H1 (cell line): Measurements from ENCODE around the gene SANBR. TPM values are rescaled to one million over a fixed set of nuclear protein-coding genes. Genes with fewer than 3 reads are reported as not detected.

Source experiments
- CTCF ChIA-PET: fragments of 300-600 bp; sonication (Branson Sonifier 250); formaldehyde crosslinking; loops from one replicate; lab custom pipeline; 2021; ENCODE audit not compliant: partially characterized antibody; lab: Charles Lee
- POLR2A ChIA-PET: fragments of 300-600 bp; sonication (Branson Sonifier 250); formaldehyde crosslinking; loops from one replicate; lab custom pipeline; 2021; ENCODE audit warnings: inconsistent platforms; ENCODE audit not compliant: partially characterized antibody; lab: Charles Lee
- DNase-seq, 2 experiments: peaks; one replicate each; pipeline versions ENCODE4 v3.0.0 to v3.0.0-alpha.2; 2010 to 2022; ENCODE audit warnings: low spot score in 2 of 2, low read depth in 1 of 2, mixed read lengths in 1 of 2
- FAIRE-seq: peaks from 2 replicates; lab custom pipeline; 2011; peaks lifted over from hg19 to GRCh38; lab: Jason Lieb, UNC
- H2AFZ ChIP-seq: 2 replicates; pipeline ENCODE4 v1.8.1; 2012; ENCODE audit warnings: low read length, inconsistent platforms
- H2AK5ac ChIP-seq: 2 replicates; pipeline ENCODE4 v1.6.1; 2013; ENCODE audit warnings: low read depth, low read length
- H2BK120ac ChIP-seq: replicated peaks from 2 replicates; pipeline ENCODE3; 2013; ENCODE audit warnings: low read depth, low read length, inconsistent platforms
- H2BK12ac ChIP-seq: 2 replicates; pipeline ENCODE4 v1.6.1; 2013; ENCODE audit warnings: low read depth, low read length
- H2BK15ac ChIP-seq: 2 replicates; pipeline ENCODE4 v1.6.1; 2013; ENCODE audit warnings: low read length
- H2BK20ac ChIP-seq: 2 replicates; pipeline ENCODE4 v1.6.1; 2013; ENCODE audit warnings: low read length
- H2BK5ac ChIP-seq: 2 replicates; pipeline ENCODE4 v1.6.1; 2013; ENCODE audit warnings: low read depth, low read length
- H3K14ac ChIP-seq: 2 replicates; pipeline ENCODE4 v1.6.1; 2013; ENCODE audit warnings: inconsistent platforms; ENCODE audit not compliant: insufficient read length
- H3K18ac ChIP-seq: 2 replicates; pipeline ENCODE4 v1.6.1; 2013; ENCODE audit warnings: low read length; ENCODE audit errors: extremely low read depth
- H3K23ac ChIP-seq: 2 replicates; pipeline ENCODE4 v1.6.1; 2013; ENCODE audit warnings: inconsistent platforms; ENCODE audit not compliant: insufficient read length
- H3K23me2 ChIP-seq: 2 replicates; pipeline ENCODE4 v1.6.1; 2013; ENCODE audit warnings: low read depth, low read length
- H3K27ac ChIP-seq: 2 replicates; pipeline ENCODE4 v1.6.1; 2011; ENCODE audit warnings: low read depth, low read length, inconsistent platforms
- H3K27me3 ChIP-seq, 4 experiments: replicated peaks in 1 of 4; 1 replicate in 1 of 4; 2 replicates in 3 of 4; pipeline versions ENCODE4 v1.6.1 to v1.8.1; 2011 to 2013; ENCODE audit warnings: low read length in 3 of 4, mild to moderate bottlenecking in 3 of 4, inconsistent platforms in 2 of 4, mixed read lengths in 2 of 4, moderate library complexity in 1 of 4; ENCODE audit not compliant: control insufficient read depth in 3 of 4, insufficient read depth in 3 of 4; ENCODE audit errors: extremely low read depth in 1 of 4
- H3K36me3 ChIP-seq, 4 experiments: 2 replicates each; pipeline versions ENCODE4 v1.6.1 to v1.8.1; 2011 to 2013; ENCODE audit warnings: mild to moderate bottlenecking in 4 of 4, low read length in 3 of 4, moderate library complexity in 2 of 4, control low read depth in 1 of 4, inconsistent platforms in 1 of 4; ENCODE audit not compliant: insufficient read depth in 4 of 4, control insufficient read depth in 2 of 4
- H3K4ac ChIP-seq: replicated peaks from 2 replicates; pipeline ENCODE3; 2013; ENCODE audit warnings: low read length, low read depth, mixed read lengths, inconsistent platforms; ENCODE audit not compliant: insufficient read length
- H3K4me1 ChIP-seq, 4 experiments: replicated peaks in 1 of 4; 1 replicate in 1 of 4; 2 replicates in 3 of 4; pipeline versions ENCODE4 v1.6.1 to v1.8.1; 2011 to 2013; ENCODE audit warnings: low read length in 3 of 4, inconsistent platforms in 2 of 4, mixed read lengths in 1 of 4; ENCODE audit not compliant: insufficient read depth in 4 of 4, control insufficient read depth in 3 of 4
- H3K4me2 ChIP-seq, 2 experiments: 2 replicates each; pipeline versions ENCODE4 v1.6.1 to v1.8.1; 2011 to 2013; ENCODE audit warnings: low read depth in 2 of 2, low read length in 2 of 2, control low read depth in 1 of 2, inconsistent platforms in 1 of 2, mild to moderate bottlenecking in 1 of 2; ENCODE audit not compliant: insufficient read depth in 1 of 2
- H3K4me3 ChIP-seq, 4 experiments: fragments of 200-600, 300-600 bp in 1 of 4; sonication (generic), shearing (Covaris generic), sonication (Bioruptor Twin) in 1 of 4; 2 replicates each; pipeline versions ENCODE4 v1.5.1 to v1.8.1; 2011 to 2016; ENCODE audit warnings: low read length in 4 of 4, low read depth in 3 of 4, control low read depth in 2 of 4, inconsistent platforms in 2 of 4, mild to moderate bottlenecking in 2 of 4, mixed read lengths in 1 of 4, moderate library complexity in 1 of 4; ENCODE audit not compliant: insufficient read depth in 2 of 4; ENCODE audit errors: extremely low read depth in 1 of 4
- H3K56ac ChIP-seq: replicated peaks from 2 replicates; pipeline ENCODE3; 2013; ENCODE audit warnings: low read depth, mild to moderate bottlenecking, mixed read lengths, low read length, inconsistent platforms; ENCODE audit not compliant: insufficient read length
- H3K79me1 ChIP-seq: 2 replicates; pipeline ENCODE4 v1.6.1; 2013; ENCODE audit warnings: low read depth, low read length, control low read depth
- H3K79me2 ChIP-seq, 2 experiments: 2 replicates each; pipeline versions ENCODE4 v1.6.1 to v1.8.1; 2012 to 2013; ENCODE audit warnings: low read length in 2 of 2, mild to moderate bottlenecking in 2 of 2, inconsistent platforms in 1 of 2; ENCODE audit not compliant: insufficient read depth in 2 of 2, control insufficient read depth in 1 of 2
- H3K9ac ChIP-seq, 4 experiments: replicated peaks in 1 of 4; 1 replicate in 1 of 4; 2 replicates in 3 of 4; pipeline versions ENCODE4 v1.6.1 to v1.8.1; 2011 to 2013; ENCODE audit warnings: low read depth in 3 of 4, low read length in 3 of 4, control low read depth in 2 of 4, mild to moderate bottlenecking in 2 of 4, moderate library complexity in 2 of 4, inconsistent platforms in 1 of 4; ENCODE audit errors: extremely low read depth in 1 of 4
- H3K9me3 ChIP-seq, 2 experiments: 2 replicates each; pipeline versions ENCODE4 v1.6.1 to v1.8.1; 2012 to 2013; ENCODE audit warnings: mild to moderate bottlenecking in 2 of 2, moderate library complexity in 2 of 2, control low read depth in 1 of 2, inconsistent platforms in 1 of 2, low read depth in 1 of 2, low read length in 1 of 2, mixed read lengths in 1 of 2; ENCODE audit not compliant: insufficient read depth in 2 of 2
- H4K20me1 ChIP-seq, 2 experiments: replicated peaks in 1 of 2; 2 replicates each; pipeline versions ENCODE3 to v1.8.1; 2011 to 2013; ENCODE audit warnings: inconsistent platforms in 2 of 2, low read length in 2 of 2, mild to moderate bottlenecking in 1 of 2; ENCODE audit not compliant: insufficient read depth in 2 of 2, control insufficient read depth in 1 of 2
- H4K5ac ChIP-seq: 2 replicates; pipeline ENCODE4 v1.6.1; 2013; ENCODE audit warnings: low read length, low read depth, mixed read lengths, inconsistent platforms; ENCODE audit not compliant: insufficient read length
- H4K8ac ChIP-seq: 2 replicates; pipeline ENCODE4 v1.8.0; 2013; ENCODE audit warnings: mild to moderate bottlenecking, moderate library complexity, low read length, inconsistent platforms; ENCODE audit not compliant: insufficient read depth; ENCODE audit errors: extremely low read depth
- H4K91ac ChIP-seq: replicated peaks from 2 replicates; pipeline ENCODE3; 2013; ENCODE audit warnings: low read length, mixed read lengths, inconsistent platforms; ENCODE audit not compliant: insufficient read length
- EP300 ChIP-seq, 2 experiments: IDR thresholded peaks; 1 replicate in 1 of 2; 2 replicates in 1 of 2; pipeline ENCODE4 v1.6.1; 2011 to 2012; ENCODE audit warnings: low read depth in 2 of 2, low read length in 2 of 2, mild to moderate bottlenecking in 2 of 2, borderline replicate concordance in 1 of 2, inconsistent platforms in 1 of 2, moderate library complexity in 1 of 2
- GTF2F1 ChIP-seq: IDR thresholded peaks from 2 replicates; pipeline ENCODE4 v1.6.1; 2012; ENCODE audit warnings: low read depth, low read length, improper control_type of control experiment, borderline replicate concordance
- JUND ChIP-seq: IDR thresholded peaks from 2 replicates; pipeline ENCODE4 v1.6.1; 2011; ENCODE audit warnings: mild to moderate bottlenecking, improper control_type of control experiment, low read length
- KDM5A ChIP-seq: fragments of 200-600 bp; IDR thresholded peaks from 2 replicates; pipeline ENCODE4 v1.7.1; 2012; ENCODE audit warnings: mild to moderate bottlenecking, low read length, inconsistent platforms, mixed read lengths
- POLR2A ChIP-seq, 2 experiments: IDR thresholded peaks; 1 replicate in 1 of 2; 2 replicates in 1 of 2; pipeline ENCODE4 v1.6.1; 2011; ENCODE audit warnings: low read depth in 2 of 2, low read length in 2 of 2, mild to moderate bottlenecking in 2 of 2; ENCODE audit errors: control extremely low read depth in 1 of 2
- SAP30 ChIP-seq: fragments of 300-600 bp; sonication (generic); IDR thresholded peaks from 2 replicates; pipeline ENCODE4 v1.7.1; 2012; ENCODE audit warnings: low read length, moderate library complexity, mild to moderate bottlenecking, inconsistent platforms; ENCODE audit not compliant: insufficient read depth, insufficient replicate concordance
- YY1 ChIP-seq: IDR thresholded peaks from 2 replicates; pipeline ENCODE4 v1.6.1; 2011; ENCODE audit warnings: low read depth, mild to moderate bottlenecking, low read length
- WGBS, 2 experiments: shearing (Covaris generic) in 1 of 2; methylation state at CpG; one replicate each; pipeline versions ENCODE4 v1.1.6 to v1.1.7; 2013 to 2015; ENCODE audit warnings: low lambda C conversion rate in 2 of 2, mixed read lengths in 2 of 2, inconsistent platforms in 1 of 2, low coverage in 1 of 2, missing lambda C conversion rate in 1 of 2; ENCODE audit not compliant: insufficient replicate concordance in 2 of 2, insufficient coverage in 1 of 2, insufficient read length in 1 of 2; ENCODE audit errors: extremely low coverage in 1 of 2, missing lambda C conversion rate in 1 of 2; 5-methylcytosine and 5-hydroxymethylcytosine counted together
- polyA plus RNA-seq, 7 experiments: library from polyadenylated mRNA; depleted of rRNA in 3 of 7; stranded (reverse) in 5 of 7; unstranded in 2 of 7; fragments of >200 nt in 5 of 7; fragments of 200-250 nt in 2 of 7; gene quantifications; 1 replicate in 5 of 7; 2 replicates in 1 of 7; 4 replicates in 1 of 7; pipeline versions ENCODE4 v1.2.1 to v1.2.3, GENCODE V29; 2011 to 2013; ENCODE audit warnings: missing spikeins in 2 of 7, mixed read lengths in 2 of 7
- total RNA-seq: library from RNA; stranded (reverse); fragmentation: NEBNext Ultra II Directional; extraction: Animal tissue kit (Norgen Biotek cat#: 25700); gene quantifications from 2 replicates; pipeline ENCODE4 v1.2.1, GENCODE V29; 2021
- TF ChIP-seq, protein P1 (sequence below): IDR thresholded peaks from 2 replicates; pipeline ENCODE4 v1.6.1; 2012; ENCODE audit warnings: inconsistent platforms

SANBR gene
- total and polyA plus RNA-seq, 2 of the 8 experiments (the other 6 are each of a cell fraction or from before 2014, with no cell fraction given) = 3.4 to 12.1 TPM

DNA sequence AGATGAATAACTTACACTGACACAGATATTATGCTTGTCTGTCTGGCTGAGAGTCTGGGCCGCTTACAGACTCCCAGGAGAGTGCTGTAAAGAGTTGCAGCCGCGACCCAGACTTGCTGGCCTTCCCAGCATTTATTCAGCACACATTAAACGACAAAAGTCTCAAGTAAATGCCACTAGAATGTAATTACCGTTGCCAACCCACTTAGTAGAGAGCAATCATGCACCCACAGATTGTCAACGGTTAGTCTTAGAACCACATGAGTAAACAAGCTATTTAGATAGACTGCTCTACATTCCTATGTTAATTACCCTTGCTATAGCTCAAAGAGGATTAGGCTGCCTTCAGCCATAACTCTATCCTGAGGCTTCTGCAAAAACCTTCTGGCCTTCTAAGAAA is 48.5 kb downstream of the SANBR start:
- H3K4ac ChIP-seq = no peak overlapping the region
- no peak overlapping the region for H3K18ac ChIP-seq
- 92% methylated on average over 6 of the region's 6 CpGs; no CpG with 5 or more reads in 1 of the 2 experiments for WGBS, 2 experiments
- H2BK20ac ChIP-seq = no peak overlapping the region
- H4K20me1 ChIP-seq = no peaks in the 10 kb centered on the region
- no peak overlapping the region for H4K5ac ChIP-seq
- no peak overlapping the region for H2BK5ac ChIP-seq
- ChIA-PET POLR2A (interaction anchor here (1.7 kb wide), 1 partner anchor 358 kb away, joined by 3 read pairs; the partner anchor contains the start of gene PAPOLG), CTCF (interaction anchor here (1.1 kb wide), 1 partner anchor 13 kb away, joined by 3 read pairs; no protein-coding TSS in a partner anchor)
- no peaks in the 10 kb centered on the region for H3K79me2 ChIP-seq
- H3K56ac ChIP-seq = no peak overlapping the region
- H3K36me3 ChIP-seq = peaks cover 0 to 13% (median 5%) of the 10 kb centered on the region in 4 experiments; a peak in 4 of 8 replicates
- no peak overlapping the region for H3K4me2 ChIP-seq
- FAIRE-seq (no peak), DNase-seq (no peak)
- H3K27ac ChIP-seq = no peak overlapping the region
- H3K14ac ChIP-seq = no peak overlapping the region
- no peak overlapping the region for H2BK120ac ChIP-seq
- H2AK5ac ChIP-seq = no peak overlapping the region
- H3K27me3 ChIP-seq = no peaks in the 10 kb centered on the region
- H3K9me3 ChIP-seq = peaks cover 3% of the 10 kb centered on the region in 2 experiments; a peak in 1 of 4 replicates
- H2BK12ac ChIP-seq = no peak overlapping the region
- no peaks in the 10 kb centered on the region for H3K4me1 ChIP-seq
- no peak overlapping the region for H4K91ac ChIP-seq
- H4K8ac ChIP-seq = no peak overlapping the region
- no peak overlapping the region for H3K4me3 ChIP-seq
- no peak overlapping the region for H2BK15ac ChIP-seq
- no peaks in the 10 kb centered on the region for H3K23me2 ChIP-seq
- no peaks in the 10 kb centered on the region for H3K79me1 ChIP-seq
- H2AFZ ChIP-seq = no peak overlapping the region
- no peak overlapping the region for H3K9ac ChIP-seq
- H3K23ac ChIP-seq = no peak overlapping the region
- TF ChIP-seq KDM5A (no peak), YY1 (no peak), EP300 (IDR thresholded peaks at IDR 0.05; ENCODE audit: borderline replicate concordance in 1 of 2, low read depth in 2 of 2, low read length in 2 of 2) (no peak), GTF2F1 (no peak), SAP30 (no peak), POLR2A (IDR thresholded peaks at IDR 0.05; ENCODE audit: control extremely low read depth in 1 of 2, low read depth in 2 of 2, low read length in 2 of 2) (no peak), JUND (no peak)
- TF ChIP-seq, protein P1, sequence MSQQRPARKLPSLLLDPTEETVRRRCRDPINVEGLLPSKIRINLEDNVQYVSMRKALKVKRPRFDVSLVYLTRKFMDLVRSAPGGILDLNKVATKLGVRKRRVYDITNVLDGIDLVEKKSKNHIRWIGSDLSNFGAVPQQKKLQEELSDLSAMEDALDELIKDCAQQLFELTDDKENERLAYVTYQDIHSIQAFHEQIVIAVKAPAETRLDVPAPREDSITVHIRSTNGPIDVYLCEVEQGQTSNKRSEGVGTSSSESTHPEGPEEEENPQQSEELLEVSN = no peak
